H9 (cell line): ENCODE results near the gene A2ML1. TPM values are rescaled to one million over a fixed set of nuclear protein-coding genes. Genes with fewer than 3 reads are reported as not detected.

ENCODE experiments used
- DNase-seq: peaks from one replicate; pipeline ENCODE4 v3.0.0-alpha.2; 2017
- H2AFZ ChIP-seq: one replicate; pipeline ENCODE4 v1.6.1; 2013; ENCODE audit warnings: mild to moderate bottlenecking, low read length, control low read depth, moderate library complexity
- H2AK5ac ChIP-seq: 2 replicates; pipeline ENCODE4 v1.6.1; 2013; ENCODE audit warnings: low read length, control low read depth, mixed read lengths; ENCODE audit not compliant: insufficient read length
- H2BK120ac ChIP-seq: one replicate; pipeline ENCODE4 v1.6.1; 2013; ENCODE audit warnings: low read depth, mild to moderate bottlenecking, low read length, control low read depth, inconsistent platforms; ENCODE audit not compliant: poor library complexity, severe bottlenecking
- H2BK12ac ChIP-seq: 2 replicates; pipeline ENCODE4 v1.6.1; 2013; ENCODE audit warnings: low read length, control low read depth, mixed read lengths, low read depth; ENCODE audit not compliant: insufficient read length
- H2BK15ac ChIP-seq: 2 replicates; pipeline ENCODE4 v1.6.1; 2013; ENCODE audit warnings: low read depth, low read length, control low read depth
- H2BK20ac ChIP-seq: one replicate; pipeline ENCODE4 v1.6.1; 2013; ENCODE audit warnings: low read depth, mild to moderate bottlenecking, low read length, control low read depth, inconsistent platforms; ENCODE audit not compliant: poor library complexity, severe bottlenecking
- H2BK5ac ChIP-seq: 2 replicates; pipeline ENCODE4 v1.6.1; 2013; ENCODE audit warnings: low read length, control low read depth, mixed read lengths; ENCODE audit not compliant: insufficient read length
- H3K14ac ChIP-seq: 2 replicates; pipeline ENCODE4 v1.6.1; 2013; ENCODE audit warnings: low read length, control low read depth; ENCODE audit not compliant: insufficient read depth
- H3K18ac ChIP-seq: 2 replicates; pipeline ENCODE4 v1.6.1; 2013; ENCODE audit warnings: low read depth, mild to moderate bottlenecking, mixed read lengths, low read length, control low read depth; ENCODE audit not compliant: insufficient read length
- H3K23ac ChIP-seq: 2 replicates; pipeline ENCODE4 v1.6.1; 2013; ENCODE audit warnings: low read length, control low read depth, mixed read lengths, low read depth; ENCODE audit not compliant: insufficient read length
- H3K23me2 ChIP-seq: 2 replicates; pipeline ENCODE4 v1.6.1; 2013; ENCODE audit warnings: low read depth, mild to moderate bottlenecking, mixed read lengths, low read length, control low read depth; ENCODE audit not compliant: insufficient read length, poor library complexity, severe bottlenecking
- H3K27ac ChIP-seq: 2 replicates; pipeline ENCODE4 v1.5.1; 2013; ENCODE audit warnings: low read length, control low read depth, mixed read lengths, low read depth; ENCODE audit not compliant: insufficient read length
- H3K27me3 ChIP-seq: 2 replicates; pipeline ENCODE4 v1.6.1; 2013; ENCODE audit warnings: low read length, control low read depth, inconsistent platforms; ENCODE audit not compliant: insufficient read depth
- H3K4ac ChIP-seq: 2 replicates; pipeline ENCODE4 v1.6.1; 2013; ENCODE audit warnings: low read depth, mild to moderate bottlenecking, control low read depth, inconsistent platforms, low read length, moderate library complexity
- H3K4me1 ChIP-seq: 2 replicates; pipeline ENCODE4 v1.6.1; 2013; ENCODE audit warnings: low read length, control low read depth, inconsistent platforms; ENCODE audit not compliant: insufficient read depth
- H3K4me2 ChIP-seq: 2 replicates; pipeline ENCODE4 v1.6.1; 2013; ENCODE audit warnings: low read length, control low read depth, mixed read lengths; ENCODE audit not compliant: insufficient read length, insufficient read depth
- H3K56ac ChIP-seq: 2 replicates; pipeline ENCODE4 v1.6.1; 2013; ENCODE audit warnings: low read depth, mild to moderate bottlenecking, mixed read lengths, low read length, control low read depth; ENCODE audit not compliant: insufficient read length
- H3K79me1 ChIP-seq: 2 replicates; pipeline ENCODE4 v1.6.1; 2013; ENCODE audit warnings: low read depth, mild to moderate bottlenecking, moderate library complexity, low read length, control low read depth, inconsistent platforms; ENCODE audit not compliant: insufficient read depth, poor library complexity, severe bottlenecking
- H3K79me2 ChIP-seq: 2 replicates; pipeline ENCODE4 v1.6.1; 2013; ENCODE audit warnings: low read length, control low read depth, inconsistent platforms; ENCODE audit not compliant: insufficient read depth
- H3K9ac ChIP-seq: 2 replicates; pipeline ENCODE4 v1.6.1; 2013; ENCODE audit warnings: low read length, control low read depth, mixed read lengths; ENCODE audit not compliant: insufficient read length; ENCODE audit errors: extremely low read depth
- H3K9me3 ChIP-seq: one replicate; pipeline ENCODE4 v1.6.1; 2013; ENCODE audit warnings: low read depth, low read length, inconsistent platforms; ENCODE audit not compliant: control insufficient read depth
- H3T11ph ChIP-seq: one replicate; pipeline ENCODE4 v1.6.1; 2013; ENCODE audit warnings: mild to moderate bottlenecking, low read length, control low read depth, inconsistent platforms
- H4K20me1 ChIP-seq: one replicate; pipeline ENCODE4 v1.6.1; 2013; ENCODE audit not compliant: control insufficient read depth, insufficient read length, insufficient read depth
- H4K5ac ChIP-seq: 2 replicates; pipeline ENCODE4 v1.6.1; 2013; ENCODE audit warnings: low read depth, mild to moderate bottlenecking, mixed read lengths, low read length, control low read depth; ENCODE audit not compliant: insufficient read length
- H4K8ac ChIP-seq: replicated peaks from 2 replicates; pipeline ENCODE4 v1.6.1; 2013; ENCODE audit warnings: low read length, control low read depth, mixed read lengths, low read depth; ENCODE audit not compliant: insufficient read length
- H4K91ac ChIP-seq: 2 replicates; pipeline ENCODE4 v1.6.1; 2013; ENCODE audit warnings: low read depth, mild to moderate bottlenecking, moderate library complexity, mixed read lengths, low read length, control low read depth; ENCODE audit not compliant: insufficient read length
- H3K27ac Mint-ChIP-seq, 3 experiments: 2 replicates in 2 of 3; 3 replicates in 1 of 3; pipeline ENCODE4 v1.8.0; 2020 to 2021; ENCODE audit warnings: mixed read lengths in 3 of 3, mild to moderate bottlenecking in 1 of 3, moderate library complexity in 1 of 3
- H3K27me3 Mint-ChIP-seq: 2 replicates; pipeline ENCODE4 v1.8.0; 2021; ENCODE audit warnings: low read depth, mild to moderate bottlenecking, moderate library complexity, mixed read lengths
- H3K36me3 Mint-ChIP-seq, 3 experiments: 2 replicates in 2 of 3; 3 replicates in 1 of 3; pipeline ENCODE4 v1.8.0; 2020 to 2021; ENCODE audit warnings: low read depth in 3 of 3, mixed read lengths in 3 of 3; ENCODE audit not compliant: insufficient read depth in 1 of 3
- H3K4me1 Mint-ChIP-seq, 2 experiments: 2 replicates each; pipeline ENCODE4 v1.8.0; 2020; ENCODE audit warnings: mixed read lengths in 2 of 2
- H3K4me3 Mint-ChIP-seq, 2 experiments: 2 replicates in 1 of 2; 3 replicates in 1 of 2; pipeline ENCODE4 v1.8.0; 2020 to 2021; ENCODE audit warnings: mild to moderate bottlenecking in 2 of 2, mixed read lengths in 2 of 2, moderate library complexity in 1 of 2
- H3K9me3 Mint-ChIP-seq, 2 experiments: 2 replicates in 1 of 2; 3 replicates in 1 of 2; pipeline ENCODE4 v1.8.0; 2020; ENCODE audit warnings: mild to moderate bottlenecking in 2 of 2, mixed read lengths in 2 of 2, moderate library complexity in 1 of 2
- CTCF ChIP-seq: fragments of 200-600 bp; sonication (generic); conservative IDR thresholded peaks from 3 replicates; pipeline ENCODE4 v1.8.0; 2021; ENCODE audit warnings: antibody characterized with exemption, mild to moderate bottlenecking
- WGBS: extraction: QIAGEN DNeasy Blood & Tissue Kit; methylation state at CpG from one replicate; pipeline ENCODE4 v1.1.7; 2013; ENCODE audit warnings: missing lambda C conversion rate, low lambda C conversion rate, mixed read lengths; ENCODE audit not compliant: insufficient read length; ENCODE audit errors: extremely low coverage; 5-methylcytosine and 5-hydroxymethylcytosine counted together
- total RNA-seq: library from RNA; stranded (reverse); gene quantifications from 2 replicates; pipeline ENCODE4 v1.2.1, GENCODE V29; 2021

A2ML1 gene
- total RNA-seq, 1 experiment from 2014 or later: 2.8 TPM

- WGBS: no CpG with 5 or more reads among the region's 5 CpGs
- Histone ChIP-seq H3K9ac (no peak overlapping the region), H3K18ac (no peak overlapping the region), H3K79me1 (no peaks in the 10 kb centered on the region), H2AFZ (no peak overlapping the region), H3K4me2 (no peak overlapping the region), H2BK5ac (no peak overlapping the region), H4K5ac (no peak overlapping the region), H3T11ph (no peak overlapping the region), H2BK12ac (no peak overlapping the region), H2BK120ac (no peak overlapping the region), H2BK20ac (no peak overlapping the region), H3K27me3 (no peaks in the 10 kb centered on the region), H4K20me1 (no peaks in the 10 kb centered on the region), H3K27ac (no peak overlapping the region), H3K23me2 (no peaks in the 10 kb centered on the region), H3K4ac (no peak overlapping the region), H4K8ac (no peak overlapping the region), H3K79me2 (no peaks in the 10 kb centered on the region), H2AK5ac (no peak overlapping the region), H3K9me3 (no peaks in the 10 kb centered on the region), H3K23ac (no peak overlapping the region), H2BK15ac (no peak overlapping the region), H3K56ac (no peak overlapping the region), H3K14ac (peak overlapping the region; percentile 13; the same call in 1 of the 2 replicates), H3K4me1 (peaks cover 3% of the 10 kb centered on the region; the same call in 1 of the 2 replicates), H4K91ac (no peak overlapping the region)
- H3K36me3 Mint-ChIP-seq: peaks cover 4 to 23% (median 23%) of the 10 kb centered on the region in 3 experiments; a peak in 6 of 7 replicates
- no peaks in the 10 kb centered on the region for H3K27me3 Mint-ChIP-seq
- no peak for TF ChIP-seq CTCF
- peak overlapping the region; percentile 53 to 92 (median 76); a peak in 6 of 7 replicates for H3K27ac Mint-ChIP-seq
- no peak overlapping the region for H3K4me3 Mint-ChIP-seq
- peak; percentile 31 for DNase-seq
- peaks cover 15 to 21% of the 10 kb centered on the region in 2 experiments for H3K9me3 Mint-ChIP-seq
- H3K4me1 Mint-ChIP-seq: peaks cover 47 to 48% of the 10 kb centered on the region in 2 experiments
These were observed 6.7 kb downstream of the A2ML1 start for GRCh38 chr12:8829125-8829518.
